NCI-H748 (cell line): Measurements from ENCODE around the gene CCNJL.
A peak's percentile ranks its signal among the peaks of the same experiment; 100 is the strongest.

Source experiments
- DNase-seq: peaks from one replicate; lab custom pipeline; 2025; ENCODE audit not compliant: unreplicated experiment; lab: John Stamatoyannopoulos, UW

Gene CCNJL

GRCh38 chr5:160333721-160334120 is 21.4 kb upstream of the CCNJL start:
- DNase-seq, result no peak

DNA sequence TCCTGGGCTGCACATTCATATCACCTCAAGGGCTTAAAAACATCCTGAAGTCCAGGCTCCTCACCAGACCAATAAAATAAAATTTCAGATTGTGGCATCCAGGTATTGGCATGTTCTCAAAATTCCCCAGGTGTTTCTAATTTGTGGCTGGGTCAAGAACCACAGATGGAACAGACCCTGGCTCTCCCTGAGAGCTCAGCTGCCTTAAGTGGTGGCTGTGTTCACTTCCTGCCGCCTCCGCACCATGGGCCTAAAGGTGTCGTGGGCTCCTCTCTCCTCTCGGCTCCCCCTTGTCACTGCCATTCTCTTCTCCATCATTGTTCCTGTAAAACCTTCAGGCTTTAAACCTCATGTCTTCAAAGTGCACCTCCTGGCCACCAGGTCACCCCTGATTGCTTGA is 17.8 kb upstream of the CCNJL start:
- DNase-seq, result no peak

GRCh38 chr5:160327818-160328217 is 15.5 kb upstream of the CCNJL start:
- no peak for DNase-seq

DNA sequence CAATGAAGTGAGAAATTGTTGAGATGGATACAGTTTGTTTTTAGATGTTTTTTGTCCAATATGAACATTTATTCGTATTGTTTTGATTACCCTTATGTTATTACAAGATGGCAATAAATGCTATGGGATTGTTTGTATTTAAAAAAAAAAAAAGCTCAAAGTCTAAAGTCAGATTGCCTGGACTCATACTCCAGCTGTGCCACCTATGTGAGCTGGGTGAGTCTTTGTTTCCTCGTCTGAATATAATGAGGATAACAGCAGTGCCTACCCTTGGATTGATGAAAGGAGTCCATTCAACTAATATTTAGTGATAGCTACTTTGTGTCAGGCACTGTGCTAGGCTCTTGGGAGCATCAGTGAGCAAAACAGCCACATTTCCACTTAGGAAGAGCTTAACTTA is 14.6 kb upstream of the CCNJL start:
- no peak for DNase-seq

DNA sequence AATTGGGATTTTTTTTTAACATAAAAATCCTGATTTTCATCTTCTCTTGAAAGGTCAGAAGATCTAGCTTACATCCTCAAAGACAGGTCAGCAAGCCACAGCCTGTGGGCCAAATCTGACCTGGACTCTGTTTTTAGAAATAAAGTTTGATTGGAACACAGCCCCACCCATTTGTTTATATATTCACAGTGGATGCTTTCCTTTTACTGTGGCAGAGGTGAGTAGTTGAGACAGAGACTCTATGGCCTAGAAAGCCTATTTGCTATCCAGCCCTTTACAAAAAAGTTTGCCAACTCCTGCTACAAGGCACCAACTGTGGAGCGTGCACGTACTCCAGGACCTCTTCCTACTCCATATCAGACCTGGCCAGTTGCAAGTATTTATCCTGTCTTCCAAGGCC is 13.4 kb upstream of the CCNJL start:
- no peak for DNase-seq

DNA sequence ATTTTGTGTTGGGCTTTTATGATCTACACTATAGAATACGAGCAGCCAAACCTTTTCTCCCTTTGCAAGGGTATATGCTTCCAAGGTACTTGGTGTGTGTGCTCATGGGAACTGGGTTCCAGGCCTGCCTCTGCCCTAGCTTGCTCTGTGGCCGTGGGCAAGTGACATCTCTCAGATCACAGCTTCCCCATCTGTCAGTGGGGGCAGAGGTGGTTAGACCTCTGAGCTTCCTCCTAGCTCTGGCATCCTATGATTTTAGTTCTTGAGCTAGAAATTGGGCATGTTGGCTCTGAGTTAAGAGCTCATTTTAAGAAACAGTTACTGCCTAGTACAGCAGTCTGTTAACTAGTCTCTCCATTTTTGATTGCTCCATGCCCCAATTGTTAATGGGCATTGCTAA is 12.5 kb upstream of the CCNJL start:
- DNase-seq, result no peak

GRCh38 chr5:160318409-160318808 is 6.0 kb upstream of the CCNJL start:
- no peak for DNase-seq

DNA sequence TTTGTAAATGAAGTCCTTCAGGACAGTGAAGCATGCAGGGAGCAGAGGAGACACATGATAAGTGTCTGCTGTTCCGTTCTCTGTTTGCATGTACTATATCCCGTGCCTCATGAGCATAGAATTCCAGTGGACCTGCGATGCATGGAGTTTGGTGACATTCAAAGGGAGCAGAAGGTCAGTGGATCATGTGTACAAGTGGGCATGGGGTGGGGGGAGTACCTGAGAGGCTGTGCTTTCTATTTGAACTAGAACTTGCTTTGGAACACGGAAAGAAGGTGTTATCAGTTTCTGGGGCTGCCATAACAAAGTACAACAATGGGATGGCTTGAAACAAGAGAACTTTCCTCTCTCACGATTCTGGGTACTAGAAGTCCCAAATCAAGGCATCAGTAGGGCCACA is 5.1 kb upstream of the CCNJL start:
- no peak for DNase-seq

DNA sequence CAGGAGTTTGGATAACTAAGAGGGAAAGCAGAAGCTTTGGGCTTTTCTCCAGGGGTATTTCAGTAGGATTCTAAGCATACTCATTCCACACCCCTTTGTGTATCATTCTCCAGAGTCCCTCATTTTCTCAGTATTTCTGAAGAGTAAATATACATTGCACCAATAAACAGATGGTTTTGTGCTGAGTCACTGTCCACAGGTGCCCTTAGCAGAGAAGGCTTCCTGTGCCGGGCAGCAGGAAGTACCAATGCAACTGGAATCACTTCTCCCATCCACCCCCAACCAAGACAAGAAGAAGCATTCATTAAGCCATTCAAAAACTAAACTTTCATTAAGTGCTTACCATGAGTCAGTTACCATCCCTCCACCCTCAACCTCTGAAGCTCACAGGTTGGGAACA is 3.6 kb upstream of the CCNJL start:
- peak; percentile 73 for DNase-seq

GRCh38 chr5:160312960-160313727 is 780 bp upstream of the CCNJL start:
- DNase-seq, result peak; percentile 44

- peak; percentile 53 for DNase-seq
These were observed 752 bp downstream of the CCNJL start for GRCh38 chr5:160311491-160312133.

- peak; percentile 22 for DNase-seq
These were observed 1.6 kb downstream of the CCNJL start for GRCh38 chr5:160310552-160311295.

GRCh38 chr5:160310140-160310539 is 2.2 kb downstream of the CCNJL start:
- no peak for DNase-seq

- DNase-seq, result no peak
These were observed 5.7 kb downstream of the CCNJL start for GRCh38 chr5:160306696-160307095.

DNA sequence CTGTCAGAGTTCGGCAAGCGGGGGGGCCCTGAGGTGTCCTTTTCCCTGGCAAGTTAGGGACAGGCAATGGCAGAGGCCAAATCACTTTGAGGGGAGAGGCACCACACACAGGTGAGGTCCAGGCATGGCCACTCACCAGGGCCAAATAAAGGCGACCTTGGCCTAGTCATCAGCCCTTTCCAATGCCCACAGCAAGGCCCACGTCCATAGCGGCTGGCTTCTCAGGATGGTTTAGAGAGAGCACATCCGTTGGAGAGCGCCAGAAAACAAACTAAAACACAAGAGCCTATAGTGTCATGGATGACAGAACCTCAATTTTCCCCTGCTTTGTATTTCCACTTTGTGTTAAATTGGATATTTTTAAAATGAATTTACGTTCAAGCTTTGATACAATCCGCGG is 7.0 kb downstream of the CCNJL start:
- DNase-seq, result no peak

DNA sequence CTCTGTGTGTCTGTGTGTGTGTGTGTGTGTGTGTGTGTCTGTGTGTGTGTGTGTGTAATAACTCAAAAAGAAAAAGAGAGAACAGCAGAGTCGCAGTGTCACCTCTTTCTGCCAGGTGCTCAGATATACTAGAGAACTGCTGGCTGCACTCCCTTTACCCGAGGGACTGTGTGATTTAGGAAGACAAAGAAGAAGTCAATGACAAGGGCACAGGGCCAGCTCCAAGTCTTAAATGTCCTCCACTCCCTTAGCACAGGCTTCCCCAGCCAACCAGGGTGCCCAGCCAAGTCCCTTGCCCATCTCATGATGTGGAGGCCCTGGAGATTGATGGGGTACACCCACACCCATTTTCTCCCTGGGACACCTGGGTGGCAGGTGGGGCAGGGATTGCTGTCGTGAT is 8.7 kb downstream of the CCNJL start:
- DNase-seq, result no peak

DNA sequence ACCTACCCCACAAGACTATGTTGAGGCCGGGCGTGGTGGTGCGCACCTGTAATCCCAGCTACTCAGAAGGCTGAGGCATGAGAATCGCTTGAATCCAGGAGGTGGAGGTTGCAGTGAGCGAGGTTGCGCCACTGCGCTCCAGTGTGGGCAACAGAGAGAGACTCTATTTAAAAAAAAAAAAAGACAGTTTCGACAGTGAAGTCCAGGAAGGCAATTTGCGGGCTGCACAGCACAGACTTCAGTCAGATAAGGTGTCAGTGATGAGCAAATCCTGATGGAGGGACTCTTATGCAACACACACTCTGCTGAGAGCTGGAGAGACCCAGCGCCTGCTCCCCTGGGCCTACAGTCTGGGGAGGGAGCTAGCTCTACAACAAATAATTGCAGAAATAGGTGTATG is 14.2 kb downstream of the CCNJL start:
- DNase-seq, result no peak

GRCh38 chr5:160297776-160298175 is 14.6 kb downstream of the CCNJL start:
- no peak for DNase-seq

DNA sequence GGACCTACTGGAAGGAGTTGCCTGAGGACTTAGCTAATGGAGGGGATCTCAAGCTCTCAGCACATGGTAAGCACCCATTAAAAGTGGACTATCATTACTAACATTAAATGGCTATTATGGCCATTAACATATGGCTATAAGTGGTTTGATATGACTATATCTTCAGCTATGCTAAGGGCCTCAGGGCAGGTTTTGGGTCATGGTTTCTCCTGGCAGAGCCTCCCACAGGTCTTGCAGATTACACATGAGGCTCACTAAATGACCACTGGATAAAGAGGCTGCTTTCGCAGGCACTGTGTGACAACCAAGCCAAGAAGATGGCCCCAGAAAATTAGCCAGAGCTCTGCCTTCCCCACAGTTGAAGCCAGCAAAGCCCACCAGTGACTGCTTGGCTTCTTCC is 15.4 kb downstream of the CCNJL start:
- DNase-seq, result no peak

- no peak for DNase-seq
These were observed 15.9 kb downstream of the CCNJL start for GRCh38 chr5:160296496-160296895.

DNA sequence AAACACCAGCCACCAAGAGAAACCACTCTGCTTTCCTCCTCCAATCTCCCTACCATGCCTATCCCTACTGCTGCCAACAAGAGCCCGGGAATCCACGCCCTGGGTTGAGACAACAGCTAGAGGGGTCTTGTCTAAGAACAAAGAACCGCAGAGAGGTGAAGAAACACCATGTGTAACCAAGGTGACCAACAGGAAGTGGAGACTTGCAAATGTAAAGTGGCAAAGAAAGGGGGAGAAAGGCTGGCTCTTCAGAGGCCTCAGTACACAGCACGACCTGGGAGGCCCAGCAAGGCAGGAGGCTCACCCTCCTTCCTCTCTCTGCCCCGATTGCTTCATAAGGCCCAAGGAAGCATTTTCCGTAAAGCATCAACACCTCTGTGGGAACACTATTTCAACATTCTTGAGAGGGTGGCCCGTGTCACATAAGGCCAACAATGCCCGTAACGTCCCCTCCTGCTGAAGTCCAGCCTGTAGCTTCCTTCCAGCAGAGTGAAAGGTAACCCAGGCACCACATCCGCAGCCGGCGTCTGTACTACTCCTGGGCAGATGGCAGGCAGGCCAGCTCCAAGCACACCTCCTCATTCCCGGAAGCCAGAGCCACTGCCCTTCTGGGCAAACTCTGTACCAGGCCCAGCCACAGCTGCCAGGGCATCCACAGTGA is 18.3 kb downstream of the CCNJL start:
- no peak for DNase-seq

- no peak for DNase-seq
These were observed 19.0 kb downstream of the CCNJL start for GRCh38 chr5:160293386-160293785.
